HepG2 (cell line): ENCODE results near the gene TMTC4. TPM values are rescaled to one million over a fixed set of nuclear protein-coding genes. Genes with fewer than 3 reads are reported as not detected.

Experiments used
- ATAC-seq: fragments of 200-7000 bp; cut with Tn5 transposase; 3 replicates; pipeline ENCODE4 v1.9.1; 2020; ENCODE audit warnings: mild to moderate bottlenecking, moderate library complexity
- BruUV-seq: library from RNA; stranded (reverse); fragments of 400-500 nt; replicated peaks from 2 replicates; lab custom pipeline; 2021; lab: Mats Ljungman, UMichigan
- CTCF ChIA-PET: fragments of 300-600 bp; formaldehyde crosslinking; extraction: SDS; loops from one replicate; lab custom pipeline; 2021; ENCODE audit warnings: low total read pairs, inconsistent platforms, low intra/inter-chr PET ratio; lab: Yijun Ruan, JAX
- POLR2A ChIA-PET: fragments of 350-600 bp; sonication (Branson Sonifier 250); formaldehyde crosslinking; loops from one replicate; lab custom pipeline; 2020; ENCODE audit warnings: antibody characterized with exemption, inconsistent platforms; lab: Yijun Ruan, JAX
- DNase-seq: peaks from one replicate; pipeline ENCODE4 v3.0.0-alpha.2; 2015; ENCODE audit warnings: low spot score
- FAIRE-seq: peaks from 3 replicates; lab custom pipeline; 2011; peaks lifted over from hg19 to GRCh38; lab: Jason Lieb, UNC
- H2AFZ ChIP-seq: one replicate; pipeline ENCODE4 v1.6.1; 2011; ENCODE audit warnings: low read length, inconsistent platforms
- H3K27ac ChIP-seq: fragments of 300-600 bp; 3 replicates; pipeline ENCODE4 v1.8.0; 2011; ENCODE audit warnings: mixed run types, mild to moderate bottlenecking, mixed read lengths, low read length, inconsistent platforms; ENCODE audit not compliant: insufficient read depth; ENCODE audit errors: extremely low read length
- H3K27me3 ChIP-seq, 2 experiments: fragments of 200-600 bp in 1 of 2; 2 replicates in 1 of 2; 3 replicates in 1 of 2; pipeline versions ENCODE4 v1.6.0 to v1.8.0; 2011; ENCODE audit warnings: low read length in 2 of 2, mild to moderate bottlenecking in 2 of 2, moderate library complexity in 2 of 2, inconsistent platforms in 1 of 2; ENCODE audit not compliant: insufficient read depth in 2 of 2, control insufficient read depth in 1 of 2
- H3K36me3 ChIP-seq, 2 experiments: fragments of 200-600 bp in 1 of 2; replicated peaks in 1 of 2; 2 replicates in 1 of 2; 3 replicates in 1 of 2; pipeline versions ENCODE4 v1.5.1 to v1.8.0; 2011; ENCODE audit warnings: low read length in 2 of 2, inconsistent platforms in 1 of 2; ENCODE audit not compliant: insufficient read depth in 2 of 2, control insufficient read depth in 1 of 2
- H3K4me1 ChIP-seq: 2 replicates; pipeline ENCODE4 v1.5.1; 2012; ENCODE audit warnings: low read length, inconsistent platforms; ENCODE audit not compliant: insufficient read depth
- H3K4me2 ChIP-seq: 2 replicates; pipeline ENCODE4 v1.6.0; 2011; ENCODE audit warnings: low read depth, low read length, inconsistent platforms
- H3K4me3 ChIP-seq, 3 experiments: fragments of 200-600 bp in 1 of 3; sonication (generic), shearing (Covaris generic) in 1 of 3; replicated peaks in 1 of 3; 2 replicates each; pipeline ENCODE4 v1.5.1; 2011 to 2016; ENCODE audit warnings: low read length in 3 of 3, inconsistent platforms in 2 of 3, low read depth in 2 of 3, mild to moderate bottlenecking in 2 of 3, control low read depth in 1 of 3, mixed read lengths in 1 of 3; ENCODE audit not compliant: insufficient read depth in 1 of 3
- H3K79me2 ChIP-seq: one replicate; pipeline ENCODE4 v1.6.1; 2011; ENCODE audit warnings: low read length, inconsistent platforms; ENCODE audit not compliant: insufficient read depth
- H3K9ac ChIP-seq: 2 replicates; pipeline ENCODE4 v1.6.0; 2011; ENCODE audit warnings: mild to moderate bottlenecking, low read depth, low read length, inconsistent platforms; ENCODE audit not compliant: insufficient read depth
- H3K9me3 ChIP-seq: 2 replicates; pipeline ENCODE4 v1.5.1; 2012; ENCODE audit warnings: mild to moderate bottlenecking, low read length
- H4K20me1 ChIP-seq: 2 replicates; pipeline ENCODE4 v1.6.0; 2011; ENCODE audit warnings: inconsistent platforms, mild to moderate bottlenecking, low read length, moderate library complexity; ENCODE audit not compliant: insufficient read depth
- HDAC1 ChIP-seq: sonication (generic); formaldehyde crosslinking; IDR thresholded peaks from 2 replicates; pipeline ENCODE4 v1.5.1; 2020; ENCODE audit warnings: mild to moderate bottlenecking, missing genetic modification reagents
- MBD4 ChIP-seq: IDR thresholded peaks from 2 replicates; pipeline ENCODE4 v1.6.1; 2012; ENCODE audit warnings: low read length, inconsistent platforms, borderline replicate concordance
- NRL ChIP-seq: sonication (generic); formaldehyde crosslinking; IDR thresholded peaks from 2 replicates; pipeline ENCODE4 v1.5.0; 2020; ENCODE audit warnings: missing genetic modification reagents, mild to moderate bottlenecking, moderate library complexity, borderline replicate concordance
- PPARG ChIP-seq: conservative IDR thresholded peaks from 2 replicates; pipeline ENCODE4 v1.6.1; 2016; ENCODE audit warnings: missing biosample characterization, missing genetic modification reagents
- RXRA ChIP-seq: sonication (generic); formaldehyde crosslinking; IDR thresholded peaks from 2 replicates; pipeline ENCODE4 v1.5.1; 2020; ENCODE audit warnings: missing genetic modification reagents
- SAFB2 ChIP-seq: sonication (generic); formaldehyde crosslinking; IDR thresholded peaks from 2 replicates; pipeline ENCODE4 v1.5.1; 2020; ENCODE audit warnings: missing genetic modification reagents, low read depth, mild to moderate bottlenecking, borderline replicate concordance
- ZNF350 ChIP-seq: sonication (generic); formaldehyde crosslinking; IDR thresholded peaks from 2 replicates; pipeline ENCODE4 v1.4.0; 2020; ENCODE audit warnings: mild to moderate bottlenecking, low read depth, missing genetic modification reagents, borderline replicate concordance
- ZNF430 ChIP-seq: sonication (generic); formaldehyde crosslinking; IDR thresholded peaks from 2 replicates; pipeline ENCODE4 v1.9.0; 2021; ENCODE audit warnings: mild to moderate bottlenecking, missing genetic modification reagents
- ZNF569 ChIP-seq: sonication (generic); formaldehyde crosslinking; IDR thresholded peaks from 2 replicates; pipeline ENCODE4 v1.5.0; 2020; ENCODE audit warnings: mild to moderate bottlenecking, missing genetic modification reagents, moderate library complexity, borderline replicate concordance
- ZNF614 ChIP-seq: IDR thresholded peaks from 2 replicates; pipeline ENCODE4 v1.6.1; 2018; ENCODE audit warnings: missing biosample characterization, missing genetic modification reagents, inconsistent platforms, borderline replicate concordance
- WGBS: methylation state at CpG from one replicate; pipeline ENCODE4 v1.1.6; 2017; ENCODE audit warnings: low lambda C conversion rate; 5-methylcytosine and 5-hydroxymethylcytosine counted together
- in situ Hi-C: cut with HindIII; loops from 2 replicates; pipeline ENCODE4 v1.10.0; 2017; ENCODE audit warnings: low pct_unique_long_range_greater_than_20kb; ENCODE audit not compliant: extremely low pct_ligation_motif_present
- intact Hi-C: fragments of 100-400 bp; cut with micrococcal nuclease; formaldehyde crosslinking; loops from one replicate; pipeline ENCODE4 v1.10.0; 2022; ENCODE audit not compliant: unreplicated experiment
- polyA plus RNA-seq, 8 experiments: library from polyadenylated mRNA; depleted of rRNA in 3 of 8; stranded (reverse) in 7 of 8; unstranded in 1 of 8; fragments of >200 nt; fragmentation: Illumina TruSeq in 4 of 8; extraction: Trizol in 4 of 8; gene quantifications; 2 replicates each; pipeline versions ENCODE4 v1.2.1 to v1.2.3, GENCODE V29; 2011 to 2016; ENCODE audit warnings: low read depth in 4 of 8, missing spikeins in 1 of 8, mixed read lengths in 1 of 8; ENCODE audit not compliant: insufficient read depth in 1 of 8
- total RNA-seq, 5 experiments: library from RNA; depleted of rRNA; stranded (reverse); fragments of >200 nt; fragmentation: Illumina TruSeq; extraction: Trizol; gene quantifications; 2 replicates each; pipeline ENCODE4 v1.2.3, GENCODE V29; 2016; ENCODE audit warnings: low read depth in 1 of 5
- TF ChIP-seq, protein P1 (sequence below): sonication (generic); formaldehyde crosslinking; IDR thresholded peaks from 2 replicates; pipeline ENCODE4 v1.5.0; 2020; ENCODE audit warnings: missing genetic modification reagents
- TF ChIP-seq, protein P2 (sequence below): sonication (generic); formaldehyde crosslinking; IDR thresholded peaks from 2 replicates; pipeline ENCODE4 v1.5.1; 2020; ENCODE audit warnings: missing genetic modification reagents, mild to moderate bottlenecking, borderline replicate concordance
- TF ChIP-seq, protein P3 (sequence below): sonication (generic); formaldehyde crosslinking; IDR thresholded peaks from 2 replicates; pipeline ENCODE4 v1.5.0; 2020; ENCODE audit warnings: mild to moderate bottlenecking, missing genetic modification reagents, borderline replicate concordance
- TF ChIP-seq, protein P4 (sequence below): sonication (generic); formaldehyde crosslinking; IDR thresholded peaks from 2 replicates; pipeline ENCODE4 v1.5.0; 2020; ENCODE audit warnings: mild to moderate bottlenecking, missing genetic modification reagents
- TF ChIP-seq, protein P5 (sequence below): sonication (generic); formaldehyde crosslinking; IDR thresholded peaks from 2 replicates; pipeline ENCODE4 v1.4.0; 2020; ENCODE audit warnings: missing genetic modification reagents, low read depth, mild to moderate bottlenecking, borderline replicate concordance

The TMTC4 gene
- total and polyA plus RNA-seq, 2 of the 13 experiments (the other 11 are each of a cell fraction or from before 2014, with no cell fraction given) = 16.0 to 22.6 TPM

DNA sequence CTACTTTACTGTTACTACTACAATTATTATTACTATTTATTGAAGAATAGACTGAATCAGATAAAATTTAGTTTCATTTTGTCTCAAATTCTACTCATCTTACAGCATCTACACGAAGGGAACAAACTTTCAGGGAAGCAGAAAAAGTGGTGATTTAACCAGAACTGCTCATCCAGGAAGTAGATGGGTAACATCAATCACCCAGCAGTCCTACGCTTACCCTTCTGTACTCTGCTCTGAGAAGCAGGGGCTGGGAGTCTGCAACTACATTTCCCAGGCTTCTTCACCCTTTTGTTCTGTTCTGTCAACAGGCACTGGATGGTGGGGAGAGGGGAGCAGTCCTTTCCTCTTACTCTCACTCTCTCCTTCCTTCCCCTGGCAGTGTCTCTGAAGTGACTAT is 54.7 kb downstream of the TMTC4 start:
- CTCF ChIA-PET = no interaction called here
- no peak overlapping the region for H3K9ac ChIP-seq
- no peaks in the 10 kb centered on the region for H3K27me3 ChIP-seq
- H3K4me1 ChIP-seq = no peaks in the 10 kb centered on the region
- 93% methylated on average over 2 of the region's 2 CpGs for WGBS
- in situ Hi-C loops = no loop called here
- peaks cover 2 to 3% of the 10 kb centered on the region in 2 experiments; a peak in 2 of 5 replicates for H3K36me3 ChIP-seq
- DNase-seq = no peak
- no peaks in the 10 kb centered on the region for H3K9me3 ChIP-seq
- no peak overlapping the region for H2AFZ ChIP-seq
- intact Hi-C loops = no loop called here
- H3K27ac ChIP-seq = no peak overlapping the region
- no peak overlapping the region for H3K4me3 ChIP-seq
- no peak for FAIRE-seq
- H3K79me2 ChIP-seq = no peaks in the 10 kb centered on the region
- ATAC-seq = no peak; the same call in 2 of the 3 replicates
- no TSS peak for BruUV-seq
- no peak overlapping the region for H3K4me2 ChIP-seq
- TF ChIP-seq SAFB2 (CRISPR knock-in tag) (no peak), RXRA (CRISPR knock-in tag) (no peak), ZNF569 (CRISPR knock-in tag) (no peak), ZNF350 (no peak), ZNF614 (CRISPR knock-in tag) (no peak), MBD4 (no peak), HDAC1 (CRISPR knock-in tag) (no peak), ZNF430 (CRISPR knock-in tag) (no peak), PPARG (CRISPR knock-in tag) (no peak), NRL (CRISPR knock-in tag) (no peak)
- TF ChIP-seq, protein P1, sequence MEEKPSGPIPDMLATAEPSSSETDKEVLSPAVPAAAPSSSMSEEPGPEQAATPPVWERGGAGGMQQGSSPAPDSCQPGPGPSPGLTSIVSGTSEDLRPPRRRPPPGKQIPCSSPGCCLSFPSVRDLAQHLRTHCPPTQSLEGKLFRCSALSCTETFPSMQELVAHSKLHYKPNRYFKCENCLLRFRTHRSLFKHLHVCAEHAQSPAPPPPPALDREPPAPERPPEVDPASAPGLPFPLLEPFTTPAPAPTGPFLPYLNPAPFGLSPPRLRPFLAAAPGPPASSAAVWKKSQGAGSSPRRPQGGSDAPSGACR (CRISPR knock-in tag) = no peak
- TF ChIP-seq, protein P2, sequence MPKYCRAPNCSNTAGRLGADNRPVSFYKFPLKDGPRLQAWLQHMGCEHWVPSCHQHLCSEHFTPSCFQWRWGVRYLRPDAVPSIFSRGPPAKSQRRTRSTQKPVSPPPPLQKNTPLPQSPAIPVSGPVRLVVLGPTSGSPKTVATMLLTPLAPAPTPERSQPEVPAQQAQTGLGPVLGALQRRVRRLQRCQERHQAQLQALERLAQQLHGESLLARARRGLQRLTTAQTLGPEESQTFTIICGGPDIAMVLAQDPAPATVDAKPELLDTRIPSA = no peak
- TF ChIP-seq, protein P3, sequence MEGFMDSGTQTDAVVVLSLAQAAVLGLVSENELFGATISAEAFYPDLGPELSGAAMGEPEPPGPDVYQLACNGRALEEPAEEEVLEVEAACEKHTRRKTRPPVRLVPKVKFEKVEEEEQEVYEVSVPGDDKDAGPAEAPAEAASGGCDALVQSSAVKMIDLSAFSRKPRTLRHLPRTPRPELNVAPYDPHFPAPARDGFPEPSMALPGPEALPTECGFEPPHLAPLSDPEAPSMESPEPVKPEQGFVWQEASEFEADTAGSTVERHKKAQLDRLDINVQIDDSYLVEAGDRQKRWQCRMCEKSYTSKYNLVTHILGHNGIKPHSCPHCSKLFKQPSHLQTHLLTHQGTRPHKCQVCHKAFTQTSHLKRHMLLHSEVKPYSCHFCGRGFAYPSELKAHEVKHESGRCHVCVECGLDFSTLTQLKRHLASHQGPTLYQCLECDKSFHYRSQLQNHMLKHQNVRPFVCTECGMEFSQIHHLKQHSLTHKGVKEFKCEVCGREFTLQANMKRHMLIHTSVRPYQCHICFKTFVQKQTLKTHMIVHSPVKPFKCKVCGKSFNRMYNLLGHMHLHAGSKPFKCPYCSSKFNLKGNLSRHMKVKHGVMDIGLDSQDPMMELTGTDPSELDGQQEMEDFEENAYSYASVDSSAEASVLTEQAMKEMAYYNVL (CRISPR knock-in tag) = no peak
- TF ChIP-seq, protein P4, sequence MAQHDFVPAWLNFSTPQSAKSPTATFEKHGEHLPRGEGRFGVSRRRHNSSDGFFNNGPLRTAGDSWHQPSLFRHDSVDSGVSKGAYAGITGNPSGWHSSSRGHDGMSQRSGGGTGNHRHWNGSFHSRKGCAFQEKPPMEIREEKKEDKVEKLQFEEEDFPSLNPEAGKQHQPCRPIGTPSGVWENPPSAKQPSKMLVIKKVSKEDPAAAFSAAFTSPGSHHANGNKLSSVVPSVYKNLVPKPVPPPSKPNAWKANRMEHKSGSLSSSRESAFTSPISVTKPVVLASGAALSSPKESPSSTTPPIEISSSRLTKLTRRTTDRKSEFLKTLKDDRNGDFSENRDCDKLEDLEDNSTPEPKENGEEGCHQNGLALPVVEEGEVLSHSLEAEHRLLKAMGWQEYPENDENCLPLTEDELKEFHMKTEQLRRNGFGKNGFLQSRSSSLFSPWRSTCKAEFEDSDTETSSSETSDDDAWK (CRISPR knock-in tag) = no peak
- TF ChIP-seq, protein P5, sequence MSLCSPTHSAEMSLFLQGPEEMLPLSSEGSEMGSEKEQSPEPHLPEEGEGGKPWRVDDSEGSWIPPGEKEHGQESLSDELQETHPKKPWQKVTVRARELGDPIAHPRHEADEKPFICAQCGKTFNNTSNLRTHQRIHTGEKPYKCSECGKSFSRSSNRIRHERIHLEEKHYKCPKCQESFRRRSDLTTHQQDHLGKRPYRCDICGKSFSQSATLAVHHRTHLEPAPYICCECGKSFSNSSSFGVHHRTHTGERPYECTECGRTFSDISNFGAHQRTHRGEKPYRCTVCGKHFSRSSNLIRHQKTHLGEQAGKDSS (CRISPR knock-in tag) = no peak
- POLR2A ChIA-PET = no interaction called here
- H4K20me1 ChIP-seq = no peaks in the 10 kb centered on the region
